ENCODE data around the gene KIRREL3.

Gene KIRREL3

DNA sequence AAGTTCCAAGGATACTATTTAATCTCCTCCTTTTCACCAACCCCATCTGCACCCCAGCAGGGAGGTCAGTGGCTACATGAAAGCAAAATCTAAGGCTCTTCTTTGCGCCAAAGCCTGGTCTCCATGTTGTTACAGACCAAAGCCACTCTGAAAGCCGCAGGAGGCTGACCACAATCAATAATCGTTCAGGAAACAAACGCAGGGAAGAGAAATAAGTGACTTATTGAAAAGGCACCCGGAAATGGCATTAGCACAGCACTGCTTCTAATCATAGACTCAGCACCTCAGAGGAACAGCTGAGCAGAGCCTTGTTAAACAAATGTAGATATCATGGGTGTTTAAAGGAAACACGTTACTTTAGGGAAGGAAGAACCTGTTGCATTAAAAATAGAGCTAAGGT, 183.9 kb downstream of the KIRREL3 start:
- DNase-seq (ENCODE audit: insufficient read length, low spot score) (no peak), FAIRE-seq (no peak)
- TF ChIP-seq, protein P1, sequence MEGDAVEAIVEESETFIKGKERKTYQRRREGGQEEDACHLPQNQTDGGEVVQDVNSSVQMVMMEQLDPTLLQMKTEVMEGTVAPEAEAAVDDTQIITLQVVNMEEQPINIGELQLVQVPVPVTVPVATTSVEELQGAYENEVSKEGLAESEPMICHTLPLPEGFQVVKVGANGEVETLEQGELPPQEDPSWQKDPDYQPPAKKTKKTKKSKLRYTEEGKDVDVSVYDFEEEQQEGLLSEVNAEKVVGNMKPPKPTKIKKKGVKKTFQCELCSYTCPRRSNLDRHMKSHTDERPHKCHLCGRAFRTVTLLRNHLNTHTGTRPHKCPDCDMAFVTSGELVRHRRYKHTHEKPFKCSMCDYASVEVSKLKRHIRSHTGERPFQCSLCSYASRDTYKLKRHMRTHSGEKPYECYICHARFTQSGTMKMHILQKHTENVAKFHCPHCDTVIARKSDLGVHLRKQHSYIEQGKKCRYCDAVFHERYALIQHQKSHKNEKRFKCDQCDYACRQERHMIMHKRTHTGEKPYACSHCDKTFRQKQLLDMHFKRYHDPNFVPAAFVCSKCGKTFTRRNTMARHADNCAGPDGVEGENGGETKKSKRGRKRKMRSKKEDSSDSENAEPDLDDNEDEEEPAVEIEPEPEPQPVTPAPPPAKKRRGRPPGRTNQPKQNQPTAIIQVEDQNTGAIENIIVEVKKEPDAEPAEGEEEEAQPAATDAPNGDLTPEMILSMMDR (IDR thresholded peaks at IDR 0.05; ENCODE audit: insufficient read depth, missing control alignments) = no peak

DNA sequence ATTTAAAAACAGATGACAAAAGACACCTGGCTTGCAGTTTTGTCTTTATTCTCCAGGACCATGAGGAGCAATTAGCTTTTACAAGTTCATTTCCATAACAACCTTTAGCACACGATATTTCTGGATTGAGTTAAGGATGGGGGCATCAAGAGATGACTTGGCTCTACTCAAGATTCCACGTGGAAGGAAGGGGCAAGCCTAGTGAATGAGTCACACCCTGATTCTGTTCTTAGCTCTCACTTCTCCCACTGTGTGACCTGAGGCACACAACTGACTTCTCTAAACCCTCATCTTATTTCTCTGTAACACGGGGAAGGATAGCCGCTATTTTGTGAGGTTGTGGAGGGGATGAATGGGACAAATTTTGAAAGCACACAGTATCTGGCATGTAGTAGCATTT, 185.5 kb downstream of the KIRREL3 start:
- TF ChIP-seq, protein P1 (IDR thresholded peaks at IDR 0.05; ENCODE audit: insufficient read depth, missing control alignments) = no peak
- DNase-seq (ENCODE audit: insufficient read length, low spot score) (no peak), FAIRE-seq (no peak)

DNA sequence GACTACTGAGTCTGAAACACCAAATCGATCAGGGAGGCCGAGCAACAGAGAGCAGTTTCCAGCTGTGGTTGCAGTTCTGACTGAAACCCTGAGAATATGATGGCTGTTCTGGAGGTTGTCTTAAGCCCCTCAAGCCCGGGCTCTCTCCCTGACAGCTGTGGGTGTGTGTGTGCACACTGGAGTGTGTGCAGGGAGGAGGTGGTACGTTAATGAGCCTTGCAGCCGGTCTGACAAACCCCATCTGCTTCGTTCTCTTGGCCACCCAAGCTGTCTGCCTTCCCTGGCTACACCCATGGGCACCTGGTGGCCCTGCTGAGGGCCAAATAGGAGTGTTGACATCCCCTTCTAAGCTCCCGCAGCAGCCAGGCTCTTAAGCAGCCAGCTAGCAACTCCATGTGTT, 189.8 kb downstream of the KIRREL3 start:
- DNase-seq (ENCODE audit: insufficient read length, low spot score) = no peak
- TF ChIP-seq, protein P1 (IDR thresholded peaks at IDR 0.05; ENCODE audit: insufficient read depth, missing control alignments) = no peak
- no peak for FAIRE-seq

DNA sequence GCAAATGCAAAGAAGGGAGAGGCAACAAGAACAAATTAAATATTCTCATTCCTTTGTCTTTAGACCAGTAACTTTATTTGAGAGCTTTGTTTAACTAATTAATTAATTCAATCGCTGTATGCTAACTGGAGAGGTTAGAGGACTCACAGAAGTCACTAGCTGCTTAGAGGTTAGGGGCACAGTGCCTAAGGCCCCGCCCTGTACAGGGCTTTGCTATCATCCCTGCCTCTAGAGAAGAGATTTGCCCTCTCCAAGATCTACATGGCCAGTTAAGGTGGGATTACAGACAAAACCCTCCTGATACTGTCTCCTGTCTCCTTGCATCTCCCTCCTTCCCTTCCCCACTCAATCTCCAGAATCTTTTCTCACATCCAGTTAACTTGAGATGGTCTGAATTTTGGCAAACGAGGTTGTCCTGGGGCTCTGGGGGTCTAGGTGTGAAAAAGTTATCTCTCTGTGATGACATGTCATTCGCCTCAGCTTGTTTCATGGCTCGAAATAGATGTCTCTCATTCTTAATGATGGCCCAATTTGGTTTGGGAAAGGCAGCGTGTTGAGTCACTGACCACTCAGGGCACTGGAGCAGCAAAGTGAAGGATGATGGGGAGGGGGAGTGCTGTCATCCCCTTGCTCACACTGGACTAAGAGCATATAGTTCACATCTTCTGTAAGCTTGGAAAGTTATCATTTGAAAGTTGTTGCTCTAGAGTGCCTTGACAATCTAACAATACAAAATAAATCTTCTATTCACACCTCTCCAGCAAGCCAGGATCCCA, 190.9 kb downstream of the KIRREL3 start:
- FAIRE-seq (no peak), DNase-seq (ENCODE audit: insufficient read length, low spot score) (no peak)
- TF ChIP-seq, protein P1 (IDR thresholded peaks at IDR 0.05; ENCODE audit: insufficient read depth, missing control alignments) = no peak

DNA sequence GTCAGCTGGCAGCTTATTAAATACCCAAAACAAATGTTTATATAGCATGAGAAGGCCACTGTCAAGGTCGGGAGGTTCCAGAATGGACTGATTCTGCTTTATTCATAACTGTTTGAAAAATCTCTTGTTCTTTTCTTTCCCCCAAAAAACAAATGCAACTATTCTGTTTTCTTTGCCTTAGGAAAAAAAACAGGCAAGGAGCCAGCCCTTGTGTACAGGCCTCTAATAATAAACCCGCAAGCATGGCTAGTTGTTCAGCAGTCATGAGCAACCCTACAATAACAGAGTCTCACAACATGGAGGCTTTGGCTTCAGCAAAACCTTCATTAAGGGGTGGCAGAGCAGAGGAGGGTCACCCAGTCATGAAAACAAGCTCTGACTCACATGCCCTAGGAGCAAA, 191.7 kb downstream of the KIRREL3 start:
- DNase-seq (ENCODE audit: insufficient read length, low spot score) (no peak), FAIRE-seq (no peak)
- TF ChIP-seq, protein P1 (IDR thresholded peaks at IDR 0.05; ENCODE audit: insufficient read depth, missing control alignments) = no peak

DNA sequence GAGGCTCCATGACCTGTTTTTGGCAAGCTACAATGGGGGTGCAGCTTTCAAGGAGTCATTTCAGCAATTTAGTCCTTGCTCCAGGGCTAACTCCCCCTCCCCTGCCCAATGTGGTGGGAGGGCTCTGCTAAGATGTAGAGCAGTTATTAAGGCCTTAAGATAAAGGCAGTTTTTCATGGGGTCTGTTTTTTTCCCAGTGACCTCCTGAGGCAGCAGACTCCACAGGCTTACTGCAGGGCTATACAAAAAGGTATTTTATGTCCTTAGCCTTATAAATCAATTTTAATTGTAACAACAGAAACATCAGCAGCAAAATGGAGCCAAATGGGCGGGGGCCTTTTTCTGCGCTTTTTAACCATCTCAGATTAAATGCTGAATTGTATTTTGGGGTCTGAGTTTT, 192.3 kb downstream of the KIRREL3 start:
- TF ChIP-seq, protein P1 (IDR thresholded peaks at IDR 0.05; ENCODE audit: insufficient read depth, missing control alignments) = no peak
- FAIRE-seq = no peak
- DNase-seq (ENCODE audit: insufficient read length, low spot score) = no peak

DNA sequence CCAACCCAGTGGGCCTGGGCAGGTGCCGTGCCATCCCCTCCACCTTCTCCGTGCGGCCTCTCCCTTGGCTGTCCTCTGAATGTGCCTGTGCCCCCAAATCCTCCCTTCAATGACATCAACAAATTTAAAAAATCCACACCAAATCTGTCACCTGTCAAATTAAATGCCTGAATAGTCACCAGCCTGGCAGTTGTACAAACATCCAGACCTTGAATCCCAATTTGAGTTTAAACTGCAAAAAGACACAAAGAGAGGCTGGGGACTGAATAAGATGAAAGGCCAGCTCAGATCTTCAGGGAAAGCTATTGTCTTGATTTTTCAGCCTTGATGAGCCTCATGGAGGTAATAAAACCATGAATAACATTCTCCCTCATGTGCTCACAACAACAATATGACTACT, 194.7 kb downstream of the KIRREL3 start:
- DNase-seq (ENCODE audit: insufficient read length, low spot score) (no peak), FAIRE-seq (no peak)
- TF ChIP-seq, protein P1 (IDR thresholded peaks at IDR 0.05; ENCODE audit: insufficient read depth, missing control alignments) = no peak

Data from D721Med (cell line).